Brain pericyte (primary cell): ENCODE measurements around the gene DEUP1.
"Not testable (repeated sequence)": the region's sequence is repeated elsewhere in the genome, so short reads cannot be mapped to it uniquely, and the experiment has no call there.

Source experiments
- DNase-seq: peaks from one replicate; pipeline ENCODE4 v3.0.0-alpha.2; 2012; ENCODE audit warnings: low read depth, low spot score

DEUP1 gene, protein sequence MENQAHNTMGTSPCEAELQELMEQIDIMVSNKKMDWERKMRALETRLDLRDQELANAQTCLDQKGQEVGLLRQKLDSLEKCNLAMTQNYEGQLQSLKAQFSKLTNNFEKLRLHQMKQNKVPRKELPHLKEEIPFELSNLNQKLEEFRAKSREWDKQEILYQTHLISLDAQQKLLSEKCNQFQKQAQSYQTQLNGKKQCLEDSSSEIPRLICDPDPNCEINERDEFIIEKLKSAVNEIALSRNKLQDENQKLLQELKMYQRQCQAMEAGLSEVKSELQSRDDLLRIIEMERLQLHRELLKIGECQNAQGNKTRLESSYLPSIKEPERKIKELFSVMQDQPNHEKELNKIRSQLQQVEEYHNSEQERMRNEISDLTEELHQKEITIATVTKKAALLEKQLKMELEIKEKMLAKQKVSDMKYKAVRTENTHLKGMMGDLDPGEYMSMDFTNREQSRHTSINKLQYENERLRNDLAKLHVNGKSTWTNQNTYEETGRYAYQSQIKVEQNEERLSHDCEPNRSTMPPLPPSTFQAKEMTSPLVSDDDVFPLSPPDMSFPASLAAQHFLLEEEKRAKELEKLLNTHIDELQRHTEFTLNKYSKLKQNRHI

DNA sequence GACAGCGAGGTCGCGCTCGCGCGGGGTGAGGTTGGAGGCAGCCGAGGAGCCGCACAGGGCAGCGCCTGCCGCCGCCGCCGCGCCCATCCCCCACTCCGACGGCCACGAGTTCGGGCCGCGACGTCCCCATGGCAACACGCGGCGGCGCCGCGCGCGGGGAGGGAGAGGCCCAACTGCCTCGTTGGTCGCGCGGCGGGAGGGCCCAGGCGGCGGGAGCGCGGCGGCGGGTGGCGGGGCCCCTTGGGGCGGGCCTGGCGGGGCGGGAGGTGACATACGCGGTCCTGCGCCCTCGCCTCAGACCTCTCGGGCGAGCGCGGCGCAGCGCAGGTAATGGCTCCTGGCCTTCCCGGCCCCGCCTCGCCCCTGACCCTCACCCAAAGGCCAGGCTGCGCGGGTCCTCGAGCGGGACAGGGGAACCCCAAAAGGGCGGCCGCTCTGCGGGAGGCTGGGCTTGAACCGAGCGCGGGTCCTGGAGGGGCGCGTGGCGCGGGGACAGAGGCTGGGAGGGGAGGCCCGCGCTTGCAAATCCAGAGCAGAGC lies at the start of gene DEUP1:
Gene DEUP1 (plus strand): TSS at position 297 of the 539 bp plus-strand sequence. CDS start 1,518 bp downstream, outside the sequence.
- DNase-seq = no peak

DNA sequence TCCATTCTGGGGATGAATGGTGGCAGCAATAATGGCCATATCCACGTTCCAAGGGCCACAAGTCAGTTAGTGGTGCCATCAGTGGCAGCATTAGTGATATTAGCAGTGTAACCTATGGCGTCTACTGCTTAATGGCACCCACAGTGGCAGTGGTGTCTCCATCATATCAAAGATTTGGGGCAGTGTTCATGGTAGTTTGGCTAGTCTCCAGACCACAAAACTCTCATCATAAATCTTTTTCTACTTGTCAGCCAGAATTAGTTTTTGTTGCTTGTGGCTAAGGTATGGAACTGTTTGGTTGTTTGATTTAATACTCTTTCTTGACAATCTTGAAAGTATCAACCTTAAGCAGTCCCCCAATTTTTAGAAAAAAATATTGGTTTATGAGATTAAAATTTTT lies 45.1 kb upstream of the DEUP1 start:
- no peak for DNase-seq

DNA sequence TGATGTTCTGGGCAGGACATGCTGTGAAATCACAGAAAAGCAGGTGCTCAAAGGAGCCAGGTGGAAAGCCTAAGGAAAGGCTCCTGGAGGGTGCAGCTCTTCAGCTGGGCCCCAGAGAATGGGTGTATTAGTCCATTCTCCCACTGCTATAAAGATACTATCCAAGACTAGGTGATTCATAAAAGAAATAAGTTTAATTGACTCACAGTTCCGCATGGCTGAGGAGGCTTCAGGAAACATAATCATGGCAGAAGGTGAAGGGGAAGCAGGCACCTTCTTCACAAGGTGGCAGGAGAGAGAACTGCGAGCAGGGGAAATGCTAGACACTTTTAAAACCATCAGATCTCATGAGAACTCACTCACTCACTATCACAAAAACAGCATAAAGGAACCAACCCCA lies 43.1 kb upstream of the DEUP1 start:
- no peak for DNase-seq

DNA sequence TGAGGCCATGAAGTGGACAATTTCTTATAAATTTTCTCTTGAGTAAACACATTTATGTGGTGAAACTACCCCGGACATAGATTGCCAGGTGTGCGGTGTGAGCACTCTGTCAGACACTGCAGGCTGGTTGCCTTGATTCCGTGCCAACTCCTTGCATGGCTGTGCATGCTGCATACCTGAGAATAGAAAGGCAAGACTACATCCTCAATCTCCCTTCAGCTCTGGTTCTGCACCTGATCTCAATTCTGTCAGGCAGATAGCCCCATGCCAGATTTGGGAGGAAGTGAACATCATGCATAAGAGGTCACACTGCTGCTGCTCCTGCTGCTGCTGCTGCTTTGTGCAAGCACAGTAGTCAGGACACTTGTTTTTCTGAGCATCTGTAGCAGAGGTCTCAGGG lies 42.5 kb upstream of the DEUP1 start:
- no peak for DNase-seq

DNA sequence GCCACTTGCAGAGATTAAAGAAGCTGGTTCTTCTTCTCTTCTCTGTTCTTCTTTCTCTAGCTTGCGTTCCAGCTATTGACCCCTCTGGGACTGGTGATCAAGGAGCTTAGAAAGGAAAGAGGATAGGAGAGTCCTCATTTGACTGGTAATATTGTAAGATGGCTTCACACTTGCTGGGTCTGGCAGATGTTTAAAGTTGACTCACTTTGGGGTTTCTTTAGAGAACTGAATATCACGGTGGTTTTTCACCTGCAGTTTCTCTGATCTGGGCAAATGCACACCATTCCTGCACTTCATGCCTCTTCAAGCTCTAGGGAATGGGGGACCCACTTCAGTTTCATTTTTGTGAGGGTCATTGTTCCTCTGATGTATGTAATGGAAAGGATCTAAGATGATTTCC lies 41.8 kb upstream of the DEUP1 start:
- no peak for DNase-seq

DNA sequence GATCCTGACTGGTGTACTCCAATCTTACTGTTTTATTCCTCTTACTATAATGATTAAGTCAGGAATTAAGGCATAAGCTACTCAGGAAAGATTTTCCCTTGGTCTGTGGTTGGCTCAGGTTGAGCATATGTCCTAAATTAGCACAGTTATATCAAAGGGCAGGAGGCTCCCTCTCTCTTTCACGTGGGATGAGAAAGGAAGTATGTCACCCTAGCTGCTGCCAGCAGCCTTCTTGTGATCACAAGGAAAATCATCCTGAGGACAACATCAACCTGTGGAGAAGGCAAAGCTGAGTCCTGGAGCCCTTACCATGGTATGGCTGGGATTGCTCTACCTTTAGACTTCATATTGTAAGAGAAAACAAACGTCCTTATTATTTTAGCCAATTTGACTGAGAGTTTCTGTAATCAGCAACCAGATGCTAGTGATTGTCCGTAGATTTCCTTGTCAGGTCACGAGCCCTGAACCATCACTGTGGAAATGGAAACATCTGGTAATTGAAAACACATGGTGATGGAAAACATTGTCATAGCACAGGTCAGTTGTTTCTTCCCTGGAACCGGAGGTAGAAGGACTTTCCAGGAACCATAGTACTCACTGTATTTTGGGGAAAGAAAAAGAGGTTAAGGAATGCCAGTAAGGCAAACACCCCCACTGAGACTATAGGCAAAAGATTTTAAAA lies 40.6 kb upstream of the DEUP1 start:
- no peak for DNase-seq

DNA sequence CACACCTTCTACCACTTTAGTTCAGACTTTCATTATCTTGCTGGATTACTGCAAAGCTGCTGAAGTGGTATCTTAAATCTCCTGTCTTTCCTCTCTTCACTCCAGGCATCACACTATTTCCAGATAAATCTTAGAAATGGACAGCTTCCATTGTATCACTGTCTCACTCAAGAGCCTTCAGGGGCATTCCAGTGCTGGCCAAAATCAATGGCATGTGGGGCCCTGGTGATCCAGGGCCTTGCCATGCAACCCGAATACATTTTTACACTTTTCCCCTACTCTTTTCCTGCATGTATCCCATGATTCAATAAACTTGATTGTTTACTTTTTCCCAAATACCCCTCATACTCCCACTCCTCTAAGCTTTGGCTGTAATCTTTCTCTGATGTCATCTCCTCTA lies 39.4 kb upstream of the DEUP1 start:
- no peak for DNase-seq

DNA sequence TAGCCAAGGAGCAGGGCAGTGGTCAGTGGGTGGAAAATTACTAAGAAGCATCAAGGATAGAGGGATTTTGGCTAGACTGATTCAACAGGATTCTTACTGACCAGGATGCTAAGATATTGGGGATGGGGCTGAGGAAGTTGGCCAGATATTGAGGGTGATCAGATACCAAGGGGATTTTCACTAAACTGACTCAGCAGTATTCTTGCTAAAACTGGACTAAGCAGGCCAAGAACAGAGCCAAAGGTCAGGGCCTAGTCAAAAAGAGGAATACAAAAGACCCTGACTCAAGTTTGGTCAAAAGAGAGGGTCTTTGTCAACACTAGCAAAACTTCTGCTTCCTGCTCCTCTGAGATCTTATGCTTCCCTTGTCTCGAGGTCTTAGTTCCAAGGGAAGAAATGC lies 38.6 kb upstream of the DEUP1 start:
- no peak for DNase-seq

DNA sequence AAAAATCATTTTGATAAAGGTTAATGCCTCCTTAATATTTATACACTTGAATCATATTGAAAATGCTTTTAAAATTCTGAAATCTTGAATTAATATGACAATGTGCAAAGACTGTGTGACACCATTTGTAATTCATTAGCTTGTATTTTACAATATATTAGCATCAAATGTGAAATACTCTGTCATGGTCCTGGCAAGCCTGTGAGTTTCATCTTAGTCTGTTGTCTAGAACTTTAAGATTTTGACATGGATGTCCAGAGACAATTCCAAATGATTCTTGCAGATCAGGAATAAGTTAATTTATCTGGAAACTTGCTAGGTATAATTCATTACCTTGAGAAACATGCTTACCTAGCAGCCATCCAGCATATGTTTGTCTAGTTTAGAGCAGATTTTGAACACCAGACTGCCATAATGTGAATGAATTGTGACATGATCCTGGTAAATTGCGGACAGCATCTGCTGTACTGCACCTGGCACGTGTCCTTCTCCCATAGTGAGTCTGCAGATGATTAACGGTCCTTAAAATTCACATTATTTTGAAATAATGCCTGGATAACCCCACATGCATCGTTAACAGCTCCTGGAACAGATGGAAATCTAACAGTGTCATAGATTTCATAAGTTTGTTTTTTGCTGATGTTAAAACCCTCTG lies 34.5 kb upstream of the DEUP1 start:
- DNase-seq = no peak

DNA sequence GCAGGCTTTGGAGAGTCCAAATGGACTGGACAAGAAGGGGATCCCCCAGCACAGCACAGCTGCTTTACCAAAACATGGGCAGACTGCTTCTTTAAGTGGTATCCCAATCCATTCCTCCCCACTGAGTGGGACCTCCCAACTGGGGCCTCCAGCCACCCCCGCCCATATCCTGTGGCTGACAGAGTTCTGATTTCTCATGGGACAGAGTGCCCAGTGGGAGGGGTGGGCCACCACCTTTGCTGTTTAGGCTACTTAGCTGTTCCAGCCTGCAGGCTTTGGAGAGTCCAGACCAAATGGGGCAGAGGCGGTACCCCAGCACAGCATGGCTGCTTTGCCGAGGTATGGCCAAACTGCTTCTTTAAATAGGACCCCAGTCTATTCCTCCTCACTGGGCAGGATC lies 26.9 kb upstream of the DEUP1 start:
- DNase-seq = no peak

DNA sequence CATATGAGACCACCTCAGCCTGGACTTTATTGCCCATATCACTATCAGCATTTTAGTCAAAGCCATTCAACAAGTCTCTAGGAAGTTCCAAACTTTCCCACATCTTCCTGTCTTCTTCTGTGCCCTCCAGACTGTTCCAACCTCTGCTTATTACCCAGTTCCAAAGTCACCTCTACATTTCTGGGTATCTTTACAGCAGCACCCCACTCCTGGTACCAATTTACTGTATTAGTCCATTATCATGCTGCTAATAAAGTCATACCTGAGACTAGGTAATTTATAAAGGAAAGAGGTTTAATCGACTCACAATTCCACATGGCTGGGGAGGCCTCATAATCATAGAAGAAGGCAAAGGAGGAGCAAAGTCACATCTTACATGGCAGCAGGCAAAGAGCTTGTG lies 16.1 kb upstream of the DEUP1 start:
- not testable (repeated sequence) for DNase-seq

DNA sequence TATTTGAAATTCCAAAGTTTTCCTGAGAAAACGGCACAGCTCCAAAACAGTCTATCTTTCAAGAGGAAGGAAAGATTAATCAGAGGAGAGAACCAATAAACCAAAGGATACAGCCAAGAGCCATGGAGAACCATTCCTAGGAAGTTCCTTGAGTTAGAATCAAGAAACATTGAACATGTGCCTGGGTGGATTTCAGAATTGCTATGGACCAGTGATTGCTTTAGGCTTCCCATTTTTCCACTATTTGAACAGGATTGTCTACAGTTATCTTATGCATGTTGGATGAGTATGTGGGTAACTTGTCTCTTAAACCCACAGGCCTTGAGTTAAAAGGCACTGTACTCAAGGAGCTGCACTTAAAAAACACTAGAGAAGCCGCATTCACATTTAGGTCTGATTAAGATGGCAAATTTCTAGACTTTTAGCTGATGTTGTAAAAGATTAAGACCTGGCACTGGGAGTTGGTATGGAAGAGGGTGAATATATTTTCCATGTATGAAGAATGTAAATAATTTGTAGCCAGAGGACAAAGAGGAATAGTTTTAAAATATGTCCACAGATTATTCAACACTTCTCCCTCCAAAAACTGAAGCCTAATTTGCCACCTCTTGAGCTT lies 11.2 kb upstream of the DEUP1 start:
- DNase-seq = no peak

DNA sequence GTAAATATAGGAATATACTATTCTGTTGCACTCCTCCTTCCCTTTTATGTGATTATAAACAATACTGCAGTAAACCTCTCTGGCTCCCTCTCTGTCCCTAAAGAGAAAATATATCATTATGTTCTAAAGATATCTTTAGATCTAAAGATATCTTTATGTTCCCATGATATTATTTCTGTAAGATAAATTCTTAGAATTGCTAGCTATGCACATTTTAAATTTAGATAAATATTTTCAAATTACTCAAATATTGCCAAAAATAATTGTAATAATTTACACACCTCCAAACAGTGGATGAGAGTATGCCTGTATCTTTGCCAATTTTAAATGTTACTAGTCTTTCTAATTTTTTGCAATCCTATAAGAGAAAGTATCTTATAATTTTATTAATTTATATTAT lies 10.3 kb upstream of the DEUP1 start:
- no peak for DNase-seq

DNA sequence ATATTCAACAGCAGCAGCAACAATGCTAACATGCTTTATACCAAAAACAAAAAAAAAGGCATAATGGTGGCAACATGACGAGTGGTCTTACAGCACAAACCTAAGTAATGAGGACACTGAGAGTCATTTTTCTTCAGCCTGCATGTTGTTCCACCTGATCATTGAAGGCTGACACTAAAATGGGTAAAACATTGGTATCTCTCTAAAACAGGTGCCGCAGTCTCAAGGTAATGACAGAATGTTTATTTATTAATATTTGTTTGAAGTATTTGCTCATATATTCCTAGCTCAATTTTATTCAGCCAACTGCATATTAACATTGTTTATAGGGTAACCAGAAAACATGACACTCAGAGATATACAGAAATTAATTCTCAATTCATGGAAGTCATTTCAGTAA lies 8.3 kb upstream of the DEUP1 start:
- DNase-seq = no peak

DNA sequence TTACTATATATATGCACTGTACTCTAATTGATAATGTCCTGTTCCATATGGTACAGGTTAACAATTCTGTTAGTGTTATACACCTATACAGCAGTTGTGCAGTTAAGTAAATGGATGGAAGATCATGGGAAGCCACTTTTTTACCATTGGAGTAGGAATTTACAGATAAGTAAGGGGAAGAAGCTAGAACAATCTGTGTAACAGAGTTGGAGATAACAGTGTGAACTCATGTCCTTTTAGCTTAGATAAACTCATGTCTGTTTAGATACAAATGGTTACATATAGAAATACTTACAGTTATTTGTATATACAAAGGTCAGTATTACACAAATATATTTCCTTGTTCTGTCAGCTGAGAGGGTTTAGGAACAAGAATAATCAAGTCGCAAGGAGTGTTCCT lies 6.8 kb upstream of the DEUP1 start:
- no peak for DNase-seq

DNA sequence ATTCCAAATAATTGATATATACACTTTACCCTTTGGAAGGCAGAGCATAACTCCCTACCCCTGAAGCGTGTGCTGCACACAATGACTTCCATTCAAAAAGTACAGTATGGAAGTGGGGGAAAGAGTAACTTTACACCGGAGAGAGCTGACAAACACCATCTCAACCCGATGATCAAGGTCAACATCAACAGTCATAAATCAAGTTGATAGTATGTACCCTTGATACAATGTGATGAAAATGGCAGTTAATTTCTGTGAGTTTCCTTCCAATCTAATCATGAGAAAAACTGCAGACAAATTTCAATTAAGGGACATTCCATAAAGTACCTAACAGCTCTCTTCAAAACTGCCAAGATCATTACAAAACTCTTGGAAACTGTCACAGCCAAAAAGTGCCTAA lies 6.0 kb upstream of the DEUP1 start:
- no peak for DNase-seq

DNA sequence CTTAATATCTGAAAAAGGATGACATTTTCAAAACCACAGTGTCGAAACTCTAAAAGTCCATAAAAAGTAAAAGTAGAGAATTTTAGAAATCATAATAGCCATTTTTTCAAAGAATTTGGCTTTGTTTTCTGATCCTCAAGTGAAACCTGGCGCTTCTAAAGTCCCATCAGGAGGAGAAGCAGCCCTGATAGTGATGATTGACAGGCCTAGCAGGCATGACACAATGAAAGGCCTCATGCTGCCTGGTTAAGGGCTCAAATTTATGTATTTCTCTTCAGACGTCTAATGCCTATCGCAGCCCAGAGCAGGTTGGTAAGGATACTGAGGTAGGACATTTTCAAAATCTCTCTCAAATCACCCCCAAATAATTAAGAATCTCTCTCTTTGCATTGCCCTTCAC lies 3.9 kb upstream of the DEUP1 start:
- no peak for DNase-seq

DNA sequence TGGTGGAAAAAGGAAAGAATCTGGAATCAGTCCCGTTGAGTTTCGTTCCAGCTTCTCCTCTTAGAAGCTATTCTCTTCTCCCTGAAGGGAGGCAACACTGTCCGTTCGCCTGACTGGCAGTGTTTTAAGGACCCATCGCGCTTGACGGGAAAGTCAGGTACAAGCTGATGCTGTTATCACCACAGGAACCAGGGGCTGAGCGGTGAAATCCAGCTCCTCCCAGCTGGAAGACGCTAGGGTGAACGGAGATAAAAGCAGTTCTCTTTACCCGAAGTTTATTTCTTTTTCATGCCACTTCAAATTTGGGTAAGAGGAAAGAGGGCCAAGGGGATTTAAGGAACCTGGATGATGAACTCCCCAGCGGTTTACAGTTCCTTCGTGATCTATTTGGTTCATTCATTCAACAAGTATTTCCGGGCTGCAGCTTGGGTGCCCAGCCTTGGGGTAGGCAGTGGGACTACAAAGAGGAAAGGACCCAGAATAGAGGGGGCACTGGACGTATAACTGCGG lies 551 bp upstream of the DEUP1 start:
- no peak for DNase-seq

DNA sequence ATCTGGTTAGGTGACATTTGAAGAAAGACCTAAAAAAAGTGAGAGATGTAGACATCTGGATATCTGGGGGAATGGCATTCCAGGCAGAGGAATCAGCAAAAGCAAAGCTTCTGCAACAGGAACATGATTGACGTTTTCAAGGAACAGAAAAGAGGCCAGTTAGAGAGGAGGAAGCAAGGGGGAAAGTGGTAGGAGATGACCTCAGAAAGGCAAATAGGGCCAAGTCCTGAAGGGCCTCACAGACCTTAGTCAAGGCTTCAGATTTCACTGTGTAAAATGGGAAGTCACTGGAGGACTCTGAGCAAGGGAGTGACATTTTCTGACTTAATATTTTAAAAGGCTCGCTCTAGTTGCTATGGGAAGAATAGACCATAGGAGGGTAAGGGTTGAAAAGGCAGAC lies 9.7 kb downstream of the DEUP1 start:
- DNase-seq = no peak

DNA sequence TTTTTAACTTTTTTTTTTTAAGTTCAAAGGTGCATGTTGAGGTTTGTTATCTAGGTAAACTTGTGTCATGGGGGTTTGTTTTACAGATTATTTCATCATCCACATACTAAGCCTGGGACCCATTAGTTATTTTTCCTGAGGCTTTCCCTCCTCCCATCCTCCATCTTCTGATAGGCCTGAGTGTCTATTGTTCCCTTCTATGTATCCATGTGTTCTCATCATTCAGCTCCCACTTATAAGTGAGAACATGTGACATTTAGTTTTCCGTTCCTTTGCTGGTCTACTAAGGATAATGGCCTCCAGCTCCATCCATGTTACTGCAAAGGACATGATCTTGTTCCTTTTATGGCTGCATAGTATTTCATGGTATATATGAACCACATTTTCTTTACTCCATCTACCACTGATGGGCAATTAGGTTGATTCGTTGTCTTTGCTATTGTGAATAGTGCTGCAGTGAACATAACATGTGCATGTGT lies 14.4 kb downstream of the DEUP1 start:
- no peak for DNase-seq

DNA sequence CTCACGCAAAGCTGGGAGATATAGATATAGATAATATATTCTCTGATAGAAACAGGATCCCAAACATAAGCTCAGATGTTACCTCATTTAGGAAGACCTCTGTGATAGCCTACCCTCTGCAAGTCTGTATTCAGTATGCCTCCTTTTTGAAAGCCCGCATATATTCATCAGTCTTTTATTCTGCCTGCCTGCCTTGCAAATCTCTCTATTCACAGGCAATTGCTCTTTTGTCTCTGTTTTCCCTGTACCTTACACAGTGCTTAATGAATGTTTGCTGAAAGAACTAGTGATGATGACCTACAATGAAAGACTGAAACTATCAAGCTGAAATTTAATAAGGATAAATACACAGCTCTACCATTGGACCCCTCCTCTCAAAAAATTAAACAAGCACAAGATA lies 18.4 kb downstream of the DEUP1 start:
- no peak for DNase-seq
